GM12891 (cell line): Measurements from ENCODE around the gene CEMIP.

Experiments
- DNase-seq: peaks from one replicate; pipeline ENCODE4 v3.0.0; 2011; ENCODE audit warnings: low spot score; ENCODE audit not compliant: insufficient read length
- FAIRE-seq: peaks from 2 replicates; lab custom pipeline; 2011; peaks lifted over from hg19 to GRCh38; lab: Jason Lieb, UNC
- PAX5 ChIP-seq: IDR thresholded peaks from 2 replicates; pipeline ENCODE4 v1.6.1; 2011; ENCODE audit warnings: low read length, moderate library complexity, mild to moderate bottlenecking; ENCODE audit not compliant: insufficient read depth, severe bottlenecking
- POLR2A ChIP-seq: IDR thresholded peaks from 2 replicates; pipeline ENCODE4 v1.6.1; 2011; ENCODE audit warnings: low read depth, low read length, control low read depth
- POLR2AphosphoS5 ChIP-seq: IDR thresholded peaks from 2 replicates; pipeline ENCODE4 v1.6.1; 2011; ENCODE audit warnings: low read depth, low read length, control low read depth
- POU2F2 ChIP-seq: IDR thresholded peaks from 2 replicates; pipeline ENCODE4 v1.6.1; 2011; ENCODE audit warnings: low read depth, mild to moderate bottlenecking, control low read depth, low read length, moderate library complexity
- SPI1 ChIP-seq: IDR thresholded peaks from 2 replicates; pipeline ENCODE4 v1.6.1; 2011; ENCODE audit warnings: low read depth, low read length, control low read depth
- TAF1 ChIP-seq: IDR thresholded peaks from 2 replicates; pipeline ENCODE4 v1.6.1; 2011; ENCODE audit warnings: low read depth, low read length, control low read depth

The CEMIP gene

DNA sequence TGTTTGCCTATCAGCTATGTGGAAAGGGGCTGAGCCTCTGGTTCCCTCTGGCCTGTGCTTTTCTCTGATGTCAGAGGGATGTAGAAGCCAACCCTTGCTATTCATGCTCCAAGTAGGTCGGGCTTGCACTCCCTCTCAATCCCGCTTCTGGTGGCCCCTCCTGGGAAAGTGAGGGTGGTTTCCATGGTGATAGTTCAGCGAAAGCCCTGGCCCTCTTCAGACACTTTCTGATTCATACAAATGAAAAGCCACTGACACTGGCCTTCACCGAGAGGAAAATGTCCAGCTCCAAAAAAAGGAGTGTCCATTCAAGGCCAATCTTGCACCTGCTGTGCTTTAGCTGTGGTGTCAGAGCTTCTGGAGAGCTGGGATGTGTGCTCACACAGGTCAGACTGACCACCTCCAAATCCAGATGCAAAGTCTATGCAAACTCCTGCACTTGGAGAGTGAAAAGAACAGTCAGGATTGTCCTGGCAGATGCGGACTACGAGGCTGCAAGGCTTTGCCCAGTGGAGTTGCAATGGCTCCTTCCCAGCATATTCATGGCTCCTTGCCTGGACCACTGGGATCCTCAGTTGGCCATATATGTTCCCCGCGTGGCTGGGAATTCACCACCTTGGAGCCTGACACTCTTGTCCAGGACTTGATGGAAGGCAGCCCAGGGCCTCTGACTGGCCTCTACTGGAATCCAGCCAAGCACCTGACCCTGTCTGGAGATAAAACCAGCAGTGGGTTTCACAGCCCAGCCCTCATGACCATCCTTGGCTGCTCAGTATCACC, 96.6 kb downstream of the CEMIP start:
- TF ChIP-seq SPI1 (no peak), TAF1 (no peak), POLR2AphosphoS5 (no peak), POU2F2 (no peak), POLR2A (no peak)
- no peak for FAIRE-seq
- DNase-seq = no peak

DNA sequence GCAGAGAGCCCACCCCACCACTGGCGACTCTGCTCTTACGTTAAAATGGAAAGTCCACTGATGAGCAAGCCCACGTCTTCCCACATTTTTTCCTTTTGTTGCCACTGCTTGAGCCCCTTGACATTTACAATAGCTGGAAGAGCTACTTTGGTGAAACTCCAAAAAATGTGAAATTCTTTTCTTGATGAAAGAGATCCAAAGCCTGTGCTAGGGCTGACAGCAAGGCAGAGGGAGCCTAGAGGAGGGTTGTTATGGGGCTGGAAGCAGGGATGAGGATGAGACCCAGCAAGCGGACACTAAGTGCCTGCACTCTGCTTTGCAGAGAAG, 97.1 kb downstream of the CEMIP start:
- FAIRE-seq = no peak
- DNase-seq = no peak
- TF ChIP-seq TAF1 (no peak), POLR2AphosphoS5 (no peak), PAX5 (no peak), POLR2A (no peak), SPI1 (no peak), POU2F2 (no peak)

DNA sequence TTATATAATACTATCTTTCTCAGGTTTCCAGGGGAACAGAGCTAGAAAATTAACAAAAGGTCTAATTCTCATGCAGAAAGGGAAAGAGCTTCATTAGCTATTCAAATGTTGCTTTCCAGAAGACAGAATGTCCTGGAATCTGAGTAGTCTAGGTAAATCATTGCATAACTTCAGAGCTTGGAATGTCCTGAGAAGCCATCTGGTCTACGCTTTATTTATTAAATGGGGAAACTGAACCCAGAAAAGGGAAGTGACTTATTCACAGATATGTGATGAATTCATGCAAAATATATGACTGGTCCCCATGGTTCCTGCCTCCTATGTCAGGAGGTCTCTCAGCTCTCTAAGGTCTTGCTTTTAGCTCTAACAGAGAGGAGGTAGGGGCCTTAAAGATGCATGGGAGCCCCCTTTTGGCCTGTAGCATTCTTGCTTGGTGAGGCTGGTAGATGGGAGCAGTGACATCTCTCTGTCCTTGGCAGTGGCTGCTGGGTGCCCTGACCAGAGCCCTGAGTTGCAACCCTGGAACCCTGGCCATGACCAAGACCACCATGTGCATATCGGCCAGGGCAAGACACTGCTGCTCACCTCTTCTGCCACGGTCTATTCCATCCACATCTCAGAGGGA, 99.2 kb downstream of the CEMIP start:
- FAIRE-seq = no peak
- DNase-seq = no peak
- TF ChIP-seq POLR2A (no peak), SPI1 (peak; percentile 59; the same call in 1 of the 2 replicates), POU2F2 (no peak), PAX5 (no peak), TAF1 (no peak), POLR2AphosphoS5 (no peak)

DNA sequence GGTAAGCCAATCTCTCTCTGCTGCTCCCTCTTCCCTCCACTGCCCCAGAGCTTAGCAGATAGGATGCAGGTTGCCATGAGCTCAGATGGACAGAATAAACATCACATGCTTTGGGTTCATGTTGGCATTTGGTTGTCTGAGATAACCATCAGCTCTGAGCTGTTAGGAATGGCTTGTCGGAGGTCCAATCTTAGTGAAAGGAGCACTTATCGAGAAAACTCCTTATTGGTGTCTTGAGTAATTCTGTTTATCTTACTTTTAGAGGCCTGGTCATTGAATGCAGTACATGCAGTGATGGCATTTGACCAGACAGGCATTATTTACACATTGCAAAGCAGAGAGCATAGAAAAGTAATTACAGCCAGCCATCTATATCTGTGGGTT, 99.7 kb downstream of the CEMIP start:
- FAIRE-seq (no peak), DNase-seq (no peak)
- no peak for TF ChIP-seq POU2F2
- TF ChIP-seq TAF1 = no peak
- TF ChIP-seq POLR2A = no peak
- TF ChIP-seq PAX5 = no peak
- no peak for TF ChIP-seq SPI1
- no peak for TF ChIP-seq POLR2AphosphoS5

DNA sequence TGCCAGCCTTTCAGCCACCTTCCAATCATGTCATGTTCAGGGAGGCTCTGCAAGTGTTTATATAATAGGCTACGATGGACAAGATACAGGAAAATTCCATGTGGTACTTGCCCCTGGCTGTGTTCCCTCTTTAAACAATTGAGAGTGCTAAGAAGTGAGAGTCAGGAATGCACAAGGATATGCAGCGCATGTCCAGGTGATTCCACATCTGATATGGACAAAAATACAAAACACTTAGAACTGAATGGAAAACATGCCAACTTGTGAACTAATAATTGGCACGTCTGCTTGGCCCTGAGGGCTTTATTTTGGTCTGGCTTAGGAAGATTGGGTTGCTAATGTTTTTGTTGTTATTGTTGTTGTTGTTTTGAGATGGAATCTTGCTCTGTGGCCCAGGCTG, 100.9 kb downstream of the CEMIP start:
- DNase-seq (no peak), FAIRE-seq (no peak)
- TF ChIP-seq POLR2AphosphoS5 (no peak), PAX5 (no peak), TAF1 (no peak), SPI1 (no peak), POLR2A (no peak), POU2F2 (no peak)

DNA sequence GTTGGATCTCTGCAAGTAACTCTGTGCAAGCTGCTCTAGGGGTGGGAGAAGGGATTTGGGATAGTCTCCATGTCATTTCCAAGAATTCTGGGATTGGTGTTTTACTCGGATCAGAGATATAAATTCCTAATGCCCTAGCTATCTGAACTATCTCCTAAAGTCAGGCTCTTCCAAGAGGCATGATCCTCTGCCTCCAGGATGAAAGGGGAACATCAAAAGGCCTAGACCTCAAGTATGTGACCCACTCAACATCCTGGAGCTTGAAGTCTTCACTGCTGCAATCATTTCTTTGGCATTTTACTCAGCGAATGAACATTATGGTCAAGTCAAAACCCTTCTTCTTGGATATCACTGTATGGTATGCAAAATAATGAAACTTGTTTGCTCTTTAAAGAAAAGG, 104.5 kb downstream of the CEMIP start:
- DNase-seq (no peak), FAIRE-seq (no peak)
- TF ChIP-seq PAX5 = no peak
- no peak for TF ChIP-seq SPI1
- no peak for TF ChIP-seq TAF1
- no peak for TF ChIP-seq POLR2A
- no peak for TF ChIP-seq POLR2AphosphoS5
- no peak for TF ChIP-seq POU2F2

DNA sequence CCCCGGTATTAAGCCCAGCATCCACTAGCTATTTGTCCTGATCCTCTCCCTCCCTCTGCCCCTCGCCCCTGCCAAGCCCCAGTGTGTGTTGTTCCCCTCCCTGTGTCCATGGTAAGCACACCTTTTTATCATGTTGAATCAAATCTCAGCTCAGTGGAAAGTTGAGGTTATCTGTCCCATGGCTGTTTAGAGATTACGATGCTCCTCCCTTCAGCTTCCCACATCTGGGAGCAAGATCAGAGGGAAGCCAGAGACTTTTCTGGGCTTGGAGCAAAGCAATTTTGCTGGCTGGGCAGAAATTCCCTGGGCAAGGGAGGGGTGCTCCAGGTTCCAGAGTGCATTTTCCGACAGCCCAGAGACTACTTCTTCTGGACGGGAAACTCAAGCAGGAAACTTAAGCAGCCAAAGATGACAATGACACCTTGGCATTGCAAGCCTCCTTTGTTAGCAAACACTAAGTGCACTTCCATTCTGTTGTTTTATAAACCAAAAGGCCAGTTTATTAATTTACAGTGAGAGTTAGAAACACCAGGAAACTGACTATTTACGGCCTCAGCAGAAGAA, 105.9 kb downstream of the CEMIP start:
- no peak for FAIRE-seq
- DNase-seq = no peak
- TF ChIP-seq POLR2AphosphoS5 (no peak), TAF1 (no peak), POLR2A (no peak), PAX5 (no peak), POU2F2 (no peak), SPI1 (no peak)

DNA sequence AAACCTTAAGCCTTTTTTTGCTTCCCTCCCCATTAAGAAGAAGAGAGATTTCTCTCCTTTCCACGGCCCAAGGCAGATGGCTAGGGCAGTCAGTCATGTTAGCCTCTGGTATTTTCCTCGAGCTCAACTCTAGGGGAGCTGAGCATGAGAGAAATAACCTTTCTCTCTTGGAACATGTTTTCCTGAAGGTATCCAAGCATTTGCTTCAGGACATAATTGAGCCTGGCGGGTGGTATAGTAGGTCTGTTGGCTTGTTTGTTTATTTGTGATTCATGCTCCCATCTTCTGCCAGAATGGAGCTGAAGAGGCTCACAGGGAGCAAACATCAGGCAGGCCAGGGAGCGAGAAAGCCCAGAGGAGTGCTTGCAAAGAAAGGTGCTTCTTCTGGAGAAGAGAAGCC, 108.0 kb downstream of the CEMIP start:
- no peak for FAIRE-seq
- TF ChIP-seq SPI1 (no peak), POU2F2 (no peak), POLR2AphosphoS5 (no peak), TAF1 (no peak), PAX5 (no peak), POLR2A (no peak)
- DNase-seq = no peak

DNA sequence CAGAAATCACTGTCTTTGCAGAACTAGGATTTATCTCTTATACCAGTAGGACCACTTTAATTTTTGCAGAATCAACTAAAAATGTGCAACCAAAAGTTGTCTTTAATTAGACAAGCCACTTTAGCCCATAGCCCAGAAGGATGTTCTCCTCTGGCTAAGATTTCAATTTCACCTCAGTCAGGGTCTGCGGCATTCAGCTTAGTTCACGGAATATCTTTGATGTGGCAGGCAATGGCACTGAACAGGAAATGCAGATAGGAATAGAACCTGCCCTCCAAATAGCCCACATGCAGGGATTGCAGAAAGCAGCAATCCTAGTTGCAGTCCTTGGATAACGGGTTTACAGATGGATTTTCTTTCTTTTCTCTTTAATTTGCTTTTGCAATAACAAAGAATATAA, 109.7 kb downstream of the CEMIP start:
- FAIRE-seq (no peak), DNase-seq (no peak)
- no peak for TF ChIP-seq TAF1

DNA sequence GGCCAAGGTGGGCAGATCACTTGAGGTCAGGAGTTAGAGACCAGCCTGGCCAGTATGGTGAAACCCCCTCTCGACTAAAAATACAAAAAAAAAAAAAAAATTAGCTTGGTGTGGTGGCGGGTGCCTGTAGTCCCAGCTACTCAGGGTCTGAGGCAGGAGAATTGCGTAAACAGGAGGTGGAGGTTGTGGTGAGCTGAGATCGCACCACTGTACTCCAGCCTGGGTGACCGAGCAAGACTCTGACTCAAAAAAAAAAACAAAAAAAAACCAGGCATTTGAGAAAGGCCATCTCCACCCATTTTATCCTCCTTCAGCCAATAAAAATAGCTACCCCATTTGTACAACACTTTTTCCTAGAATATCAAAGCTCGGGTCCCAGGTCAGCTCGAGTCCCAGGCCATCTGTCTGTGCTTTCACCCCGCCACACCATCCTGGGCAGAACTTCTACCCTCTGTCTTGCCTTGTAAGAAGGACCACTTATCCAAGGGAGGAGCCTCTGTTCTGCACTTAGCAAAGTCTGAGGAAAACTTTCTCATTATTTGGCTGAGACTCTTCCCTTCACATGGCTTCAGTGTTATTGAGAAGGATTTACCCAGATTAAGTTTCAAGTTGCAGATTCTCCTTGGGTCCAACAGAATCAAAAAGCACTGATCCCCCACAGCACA, 111.3 kb downstream of the CEMIP start:
- DNase-seq (no peak), FAIRE-seq (no peak)
- TF ChIP-seq POLR2AphosphoS5 (no peak), SPI1 (no peak), TAF1 (no peak), PAX5 (no peak), POLR2A (no peak), POU2F2 (no peak)
